ENCODE measurements around the gene KCNK10.

DNA sequence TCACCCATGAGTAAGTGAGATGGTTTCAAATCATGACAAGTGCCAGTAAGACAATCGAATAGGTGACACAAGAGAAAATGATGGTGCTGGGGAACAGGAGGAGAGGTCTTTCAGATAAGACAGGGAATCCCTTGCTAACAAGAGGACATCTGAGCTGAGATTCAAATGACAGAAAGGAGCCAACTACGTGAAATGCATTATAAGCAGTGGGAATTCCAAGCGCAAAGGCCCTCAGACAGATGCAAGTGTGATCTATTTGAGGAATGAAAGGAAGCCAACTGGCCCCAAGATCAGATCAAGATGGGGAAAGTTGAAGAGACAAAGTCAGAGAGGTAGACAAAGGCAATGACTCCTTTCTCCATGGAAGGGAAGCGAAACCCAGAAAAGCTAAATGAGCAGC is 4.7 kb downstream of the KCNK10 start:
- TF ChIP-seq, protein P1, sequence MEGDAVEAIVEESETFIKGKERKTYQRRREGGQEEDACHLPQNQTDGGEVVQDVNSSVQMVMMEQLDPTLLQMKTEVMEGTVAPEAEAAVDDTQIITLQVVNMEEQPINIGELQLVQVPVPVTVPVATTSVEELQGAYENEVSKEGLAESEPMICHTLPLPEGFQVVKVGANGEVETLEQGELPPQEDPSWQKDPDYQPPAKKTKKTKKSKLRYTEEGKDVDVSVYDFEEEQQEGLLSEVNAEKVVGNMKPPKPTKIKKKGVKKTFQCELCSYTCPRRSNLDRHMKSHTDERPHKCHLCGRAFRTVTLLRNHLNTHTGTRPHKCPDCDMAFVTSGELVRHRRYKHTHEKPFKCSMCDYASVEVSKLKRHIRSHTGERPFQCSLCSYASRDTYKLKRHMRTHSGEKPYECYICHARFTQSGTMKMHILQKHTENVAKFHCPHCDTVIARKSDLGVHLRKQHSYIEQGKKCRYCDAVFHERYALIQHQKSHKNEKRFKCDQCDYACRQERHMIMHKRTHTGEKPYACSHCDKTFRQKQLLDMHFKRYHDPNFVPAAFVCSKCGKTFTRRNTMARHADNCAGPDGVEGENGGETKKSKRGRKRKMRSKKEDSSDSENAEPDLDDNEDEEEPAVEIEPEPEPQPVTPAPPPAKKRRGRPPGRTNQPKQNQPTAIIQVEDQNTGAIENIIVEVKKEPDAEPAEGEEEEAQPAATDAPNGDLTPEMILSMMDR (IDR thresholded peaks at IDR 0.05; ENCODE audit: low read depth, low read length) = no peak
- no peak for TF ChIP-seq POLR2A (IDR thresholded peaks at IDR 0.05; ENCODE audit: extremely low read depth, insufficient read length)
